ENCODE data around the gene PPM1D.
A peak's percentile ranks its signal among the peaks of the same experiment; 100 is the strongest.
"Not testable (repeated sequence)": the region's sequence is repeated elsewhere in the genome, so short reads cannot be mapped to it uniquely, and the experiment has no call there.

Gene PPM1D
- 10.9 to 43.2 (median 19.0) reads per million in 18 experiments for total RNA-seq

- DNase-seq: peak; percentile 99
Measured at GRCh38 chr17:60599620-60600489, at the start of gene PPM1D. PPM1D (plus strand) TSS chr17:60600193; CDS start chr17:60600415, 222 bp downstream.

DNA sequence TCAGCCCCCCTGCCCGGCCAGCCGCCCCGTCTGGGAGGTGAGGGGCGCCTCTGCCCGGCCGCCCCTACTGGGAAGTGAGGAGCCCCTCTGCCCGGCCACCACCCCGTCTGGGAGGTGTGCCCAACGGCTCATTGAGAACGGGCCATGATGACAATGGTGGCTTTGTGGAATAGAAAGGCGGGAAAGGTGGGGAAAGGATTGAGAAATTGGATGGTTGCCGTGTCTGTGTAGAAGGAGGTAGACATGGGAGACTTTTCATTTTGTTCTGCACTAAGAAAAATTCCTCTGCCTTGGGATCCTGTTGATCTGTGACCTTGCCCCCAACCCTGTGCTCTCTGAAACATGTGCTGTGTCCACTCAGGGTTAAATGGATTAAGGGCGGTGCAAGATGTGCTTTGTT is 47.7 kb upstream of the PPM1D start:
- not testable (repeated sequence) for DNase-seq

DNA sequence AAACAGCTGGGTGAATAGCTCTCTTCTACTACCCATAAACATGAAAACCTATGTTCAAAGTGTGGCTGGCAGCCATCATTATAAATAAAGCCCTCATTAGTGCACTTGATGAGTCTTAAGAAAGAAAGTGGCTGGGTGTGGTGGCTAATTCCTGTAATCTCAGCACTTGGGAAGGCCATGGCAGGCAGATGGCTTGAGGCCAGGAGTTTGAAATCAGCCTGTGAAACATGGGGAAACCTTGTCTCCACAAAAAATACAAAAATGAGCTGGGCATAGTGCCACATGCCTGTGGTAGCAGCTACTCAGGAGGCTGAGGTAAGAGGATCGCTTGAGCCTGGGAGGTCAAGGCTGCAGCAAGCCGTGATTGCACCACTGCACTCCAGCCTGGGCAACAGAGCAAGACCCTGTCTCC is 45.6 kb upstream of the PPM1D start:
- no peak for DNase-seq

- DNase-seq: no peak
Measured at GRCh38 chr17:60555786-60556185, 44.2 kb upstream of the PPM1D start.

DNA sequence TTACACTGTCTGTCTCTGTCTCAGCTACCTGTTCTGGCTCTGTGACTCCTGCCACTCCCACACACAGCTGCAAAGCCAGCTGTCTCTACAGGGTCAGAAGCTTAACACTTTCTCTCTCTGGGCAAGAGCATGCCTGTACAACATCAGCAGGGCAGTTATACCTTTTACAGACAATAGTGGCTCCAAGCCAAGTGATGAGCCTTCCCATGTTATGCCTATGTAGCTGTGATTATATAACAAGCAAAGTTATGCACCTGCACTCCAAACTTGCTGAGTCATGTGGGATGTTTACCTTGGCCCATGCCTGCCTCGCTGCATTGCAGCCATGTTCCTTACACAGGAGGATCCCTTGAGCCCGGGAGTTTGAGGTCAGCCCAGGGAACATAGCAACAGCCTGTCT is 42.2 kb upstream of the PPM1D start:
- DNase-seq: no peak

DNA sequence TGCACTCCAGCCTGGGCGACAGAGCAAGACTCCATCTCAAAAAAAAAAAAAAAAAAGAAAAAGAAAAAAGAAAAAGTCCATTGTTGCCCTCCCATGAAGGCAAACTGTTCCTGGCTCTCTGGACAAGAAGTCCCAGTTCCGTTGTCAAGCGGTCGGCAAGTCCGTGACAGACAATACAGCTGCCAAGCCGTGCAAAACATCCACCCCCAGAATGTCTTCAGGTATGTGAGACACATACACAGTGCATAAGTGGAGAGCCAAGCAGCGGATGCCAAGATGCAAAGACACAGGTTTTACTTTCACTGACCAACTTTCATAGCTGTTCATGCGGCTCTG is 40.4 kb upstream of the PPM1D start:
- DNase-seq: no peak

GRCh38 chr17:60559995-60560859 is 39.8 kb upstream of the PPM1D start:
- no peak for DNase-seq

- no peak for DNase-seq
Measured at GRCh38 chr17:60560860-60561257, 39.1 kb upstream of the PPM1D start.

DNA sequence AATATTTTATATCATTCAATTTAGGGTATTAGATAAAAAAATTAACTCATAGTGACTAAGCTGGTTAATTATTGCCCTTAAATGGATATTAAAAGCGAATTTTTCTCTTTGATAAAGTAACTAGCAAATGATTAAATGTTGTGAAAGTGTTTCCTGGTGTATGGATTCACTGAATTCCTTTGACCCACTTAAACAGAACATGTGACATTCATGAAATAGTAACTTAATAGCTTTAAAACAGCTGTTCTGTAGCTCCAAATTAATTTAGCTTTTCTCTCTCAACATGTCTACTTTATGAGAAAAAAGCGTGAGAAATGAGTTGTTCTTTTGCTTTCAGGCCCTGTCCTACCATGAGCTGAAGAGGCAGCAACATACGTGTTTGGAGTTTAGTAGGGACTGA is 37.6 kb upstream of the PPM1D start:
- DNase-seq: no peak

DNA sequence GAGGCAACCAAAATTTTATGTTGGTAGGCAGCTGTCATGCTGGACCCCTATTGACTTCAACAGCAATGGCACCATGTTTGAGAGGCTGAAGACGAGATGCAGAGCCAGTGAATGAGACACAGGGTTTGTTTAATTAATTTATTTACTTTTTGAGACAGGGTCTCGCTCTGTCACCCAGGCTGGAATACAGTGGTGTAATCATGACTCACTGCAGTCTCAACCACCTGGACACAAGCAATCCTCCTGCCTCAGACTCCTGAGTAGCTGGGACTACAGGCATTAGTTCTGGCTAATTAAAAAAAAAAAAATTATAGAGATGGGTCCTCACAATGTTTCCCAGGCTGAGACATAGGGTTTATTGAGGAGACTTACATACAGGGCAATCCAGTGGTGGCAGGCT is 36.2 kb upstream of the PPM1D start:
- DNase-seq: no peak

DNA sequence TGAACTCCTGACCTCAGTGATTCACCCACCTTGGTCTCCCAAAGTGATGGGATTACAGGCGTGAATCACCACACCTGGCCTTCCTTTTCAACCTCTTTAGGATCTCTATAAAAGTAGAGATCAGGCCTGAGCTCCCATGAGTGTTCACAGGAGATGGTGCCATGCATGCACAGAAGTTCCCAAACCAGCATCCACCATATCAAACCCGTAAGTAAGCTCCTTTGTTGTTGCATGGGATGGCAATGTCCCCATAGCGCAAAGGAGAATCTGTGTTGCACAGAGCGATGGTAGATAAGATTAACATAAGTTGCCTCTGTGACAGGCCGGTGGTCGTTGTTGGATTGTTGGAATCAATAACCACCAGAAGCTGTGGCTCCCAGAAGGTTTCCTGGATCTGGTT is 34.8 kb upstream of the PPM1D start:
- no peak for DNase-seq

- no peak for DNase-seq
Measured at GRCh38 chr17:60573236-60574051, 26.5 kb upstream of the PPM1D start.

DNA sequence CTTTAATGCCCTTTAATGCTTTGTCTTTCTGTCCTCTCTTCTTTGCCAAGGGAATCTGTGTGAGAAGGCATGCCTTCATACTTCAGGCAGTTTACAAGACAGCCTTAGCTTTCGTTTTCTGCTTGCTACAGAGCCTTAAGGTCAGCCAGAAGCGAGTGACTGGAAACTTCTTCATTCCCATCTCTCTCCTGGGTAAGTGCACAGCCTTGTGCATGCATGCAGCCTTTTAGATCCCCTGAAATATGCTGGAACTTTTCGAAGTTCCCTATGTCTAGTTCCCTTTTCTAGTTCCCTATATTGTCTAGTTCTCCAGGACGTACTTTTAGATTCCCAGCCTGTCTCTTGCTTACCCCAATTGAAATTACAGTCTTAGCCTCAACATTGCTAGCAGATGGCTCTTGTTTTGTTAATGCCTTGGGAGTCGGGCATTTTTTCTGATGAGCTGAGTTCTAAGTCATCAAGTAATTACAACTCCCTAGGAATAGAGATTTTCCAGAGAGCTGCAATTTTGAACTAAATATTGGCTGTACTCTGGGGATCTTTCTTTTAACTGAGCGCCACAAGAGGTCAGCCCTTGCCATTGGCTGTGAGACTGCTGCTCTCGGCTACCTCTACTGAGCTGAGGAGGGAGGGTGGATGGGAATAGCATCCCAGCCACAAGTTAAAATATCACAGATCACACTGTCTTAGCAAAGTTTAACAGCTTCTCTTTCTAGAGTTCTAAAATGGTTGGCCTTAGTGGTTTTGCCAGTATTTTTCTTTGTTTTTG is 22.7 kb upstream of the PPM1D start:
- DNase-seq: peak; percentile 89 to 92

DNA sequence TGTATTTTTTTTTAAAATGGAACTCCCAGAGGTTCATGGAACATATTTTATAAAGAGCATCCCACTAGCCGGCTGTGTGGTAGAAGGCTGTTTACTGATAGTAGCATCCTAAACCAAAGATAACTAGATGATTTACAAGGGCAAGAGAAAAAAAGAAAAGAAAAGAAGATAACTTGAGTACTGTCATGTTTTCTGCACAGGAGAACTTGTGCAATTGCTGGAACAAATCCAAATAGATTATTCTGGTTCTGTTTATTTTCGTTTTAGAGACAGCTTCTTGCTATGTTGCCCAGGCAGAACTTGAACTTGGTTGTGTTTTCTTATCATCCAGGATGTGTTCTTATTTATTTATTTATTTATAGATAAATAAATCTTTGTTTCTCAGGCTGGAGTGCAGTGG is 20.9 kb upstream of the PPM1D start:
- peak; percentile 14 to 51 for DNase-seq

DNA sequence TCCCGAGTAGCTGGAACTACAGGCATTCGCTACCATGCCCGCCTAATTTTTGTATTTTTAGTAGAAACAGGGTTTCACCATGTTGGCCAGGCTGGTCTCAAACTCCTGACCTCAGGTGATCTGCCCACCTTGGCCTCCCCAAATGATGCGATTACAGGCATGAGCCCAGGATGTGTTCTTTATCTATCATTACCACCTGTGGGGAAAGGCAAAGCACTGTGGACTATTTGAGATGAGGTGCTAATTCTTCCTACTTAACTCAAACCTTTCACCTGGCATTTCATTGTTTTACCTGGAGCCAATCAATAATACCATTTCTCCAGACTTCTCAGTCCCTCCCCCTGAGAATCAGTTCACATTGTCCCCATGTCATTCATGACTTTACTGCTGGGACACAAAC is 20.4 kb upstream of the PPM1D start:
- DNase-seq: no peak

- no peak for DNase-seq
Measured at GRCh38 chr17:60583008-60583407, 17.0 kb upstream of the PPM1D start.

- DNase-seq: no peak
Measured at GRCh38 chr17:60585887-60586286, 14.1 kb upstream of the PPM1D start.

DNA sequence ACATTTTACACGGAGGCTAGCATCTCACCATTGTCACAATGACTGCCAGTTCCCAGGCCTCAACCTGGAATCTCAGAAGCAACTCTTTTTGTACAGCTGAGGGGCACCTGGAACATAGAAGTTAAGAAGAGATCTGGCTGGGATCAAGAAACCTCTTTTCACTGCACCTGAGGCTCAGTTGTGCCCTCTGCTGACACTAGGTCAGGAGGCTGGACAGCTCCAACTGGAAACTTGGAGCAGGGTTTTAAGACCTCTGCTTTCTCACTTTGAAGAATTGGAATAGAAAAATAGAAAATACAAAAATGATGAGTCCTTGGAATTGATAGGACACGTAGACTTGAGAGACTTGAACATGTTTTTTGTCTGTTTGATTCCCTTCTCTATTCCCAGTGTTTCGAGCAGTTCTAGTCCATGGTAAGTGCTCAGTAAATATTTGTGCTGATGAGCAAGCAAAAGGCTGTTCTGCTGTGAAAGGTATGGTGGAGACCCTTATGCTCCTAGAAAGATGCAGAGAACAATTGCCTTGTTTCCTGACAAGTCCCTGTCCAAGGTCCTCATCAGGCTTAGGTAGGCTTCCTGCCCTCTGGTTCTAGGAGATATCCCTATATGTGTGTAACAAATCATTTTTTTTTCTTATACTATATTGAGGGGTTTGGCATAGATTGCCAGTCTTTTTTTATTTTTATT is 13.6 kb upstream of the PPM1D start:
- peak in 1 of 2 donors; percentile 36 for DNase-seq

GRCh38 chr17:60590070-60590469 is 9.9 kb upstream of the PPM1D start:
- DNase-seq: no peak

DNA sequence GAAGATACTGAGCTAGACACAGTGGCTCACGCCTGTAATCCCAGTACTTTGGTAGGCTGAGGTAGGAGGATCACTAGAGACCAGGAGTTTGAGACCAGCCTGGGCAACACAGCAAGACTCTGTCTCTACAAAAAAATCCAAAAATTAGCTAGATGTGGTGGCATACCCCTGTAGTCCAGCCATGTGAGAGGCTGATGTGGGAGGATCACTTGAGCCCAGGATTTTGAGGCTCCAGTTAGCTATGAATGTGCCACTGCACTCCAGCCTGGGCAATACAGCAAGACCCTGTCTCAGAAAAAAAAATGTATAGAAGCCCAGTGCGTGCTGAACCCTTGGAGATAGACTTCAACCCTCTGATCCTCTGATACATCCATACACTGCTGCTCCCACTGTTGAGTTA is 7.2 kb upstream of the PPM1D start:
- no peak for DNase-seq

DNA sequence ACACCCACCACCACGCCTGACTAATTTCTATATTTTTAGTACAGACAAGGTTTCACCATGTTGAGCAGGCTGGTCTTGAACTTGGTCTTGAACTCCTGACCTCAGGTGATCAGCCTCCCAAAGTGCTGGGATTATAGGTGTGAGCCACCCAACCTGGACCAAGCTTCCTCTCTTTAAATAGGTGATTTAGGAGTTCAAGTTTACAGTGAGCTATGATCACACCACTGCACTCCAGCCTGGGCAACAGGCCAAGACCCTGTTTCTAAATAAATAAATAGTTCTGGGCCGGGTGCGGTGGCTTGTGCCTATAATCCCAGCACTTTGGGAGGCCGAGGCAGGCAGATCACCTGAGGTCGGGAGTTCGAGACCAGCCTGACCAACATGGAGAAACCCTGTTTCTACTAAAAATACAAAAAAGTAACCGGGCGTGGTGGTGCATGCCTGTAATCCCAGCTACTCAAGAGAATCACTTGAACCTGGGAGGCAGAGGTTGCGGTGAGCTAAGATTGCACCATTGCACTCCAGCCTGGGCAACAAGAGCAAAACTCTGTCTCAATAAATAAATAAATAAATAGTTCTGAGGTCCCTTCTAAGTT is 6.5 kb upstream of the PPM1D start:
- DNase-seq: not testable (repeated sequence)

Data from inflammatory macrophage (primary cell).